HepG2 (cell line): ENCODE results near the gene NLRP12. TPM values are rescaled to one million over a fixed set of nuclear protein-coding genes. Genes with fewer than 3 reads are reported as not detected.
A peak's percentile ranks its signal among the peaks of the same experiment; 100 is the strongest.

Experiments
- ARID2 ChIP-seq: sonication (generic); formaldehyde crosslinking; IDR thresholded peaks from 2 replicates; pipeline ENCODE4 v1.8.1; 2022; ENCODE audit warnings: mild to moderate bottlenecking, missing genetic modification reagents, borderline replicate concordance
- HDAC1 ChIP-seq: sonication (generic); formaldehyde crosslinking; IDR thresholded peaks from 2 replicates; pipeline ENCODE4 v1.5.1; 2020; ENCODE audit warnings: mild to moderate bottlenecking, missing genetic modification reagents
- MAFF ChIP-seq: IDR thresholded peaks from 2 replicates; pipeline ENCODE4 v1.6.1; 2011; ENCODE audit warnings: low read depth, low read length, improper control_type of control experiment
- RFX5 ChIP-seq: IDR thresholded peaks from 2 replicates; pipeline ENCODE4 v1.6.1; 2011; ENCODE audit warnings: low read depth, low read length, improper control_type of control experiment
- SAP130 ChIP-seq: IDR thresholded peaks from 2 replicates; pipeline ENCODE4 v1.6.1; 2016; ENCODE audit warnings: low read depth
- SMAD9 ChIP-seq: sonication (generic); formaldehyde crosslinking; IDR thresholded peaks from 2 replicates; pipeline ENCODE4 v1.5.1; 2020; ENCODE audit warnings: mild to moderate bottlenecking, missing genetic modification reagents
- SP1 ChIP-seq, 2 experiments: fragments of 450-650 bp in 1 of 2; sonication (generic) in 1 of 2; formaldehyde crosslinking in 1 of 2; IDR thresholded peaks; 2 replicates each; pipeline versions ENCODE4 v1.4.0 to v1.6.1; 2016 to 2020; ENCODE audit warnings: missing genetic modification reagents in 1 of 2
- THYN1 ChIP-seq: sonication (generic); formaldehyde crosslinking; IDR thresholded peaks from 2 replicates; pipeline ENCODE4 v1.8.1; 2023; ENCODE audit warnings: low read depth, mild to moderate bottlenecking, moderate library complexity, missing genetic modification reagents, borderline replicate concordance
- ZNF383 ChIP-seq: sonication (generic); formaldehyde crosslinking; IDR thresholded peaks from 2 replicates; pipeline ENCODE4 v1.4.0; 2020; ENCODE audit warnings: missing genetic modification reagents, mild to moderate bottlenecking, borderline replicate concordance
- ZNF768 ChIP-seq: sonication (generic); formaldehyde crosslinking; IDR thresholded peaks from 2 replicates; pipeline ENCODE4 v1.4.0; 2020; ENCODE audit warnings: missing genetic modification reagents
- ZSCAN25 ChIP-seq: sonication (generic); formaldehyde crosslinking; IDR thresholded peaks from 2 replicates; pipeline ENCODE4 v1.8.0; 2022; ENCODE audit warnings: mild to moderate bottlenecking, missing genetic modification reagents
- polyA plus RNA-seq, 8 experiments: library from polyadenylated mRNA; depleted of rRNA in 3 of 8; stranded (reverse) in 7 of 8; unstranded in 1 of 8; fragments of >200 nt; fragmentation: Illumina TruSeq in 4 of 8; extraction: Trizol in 4 of 8; gene quantifications; 2 replicates each; pipeline versions ENCODE4 v1.2.1 to v1.2.3, GENCODE V29; 2011 to 2016; ENCODE audit warnings: low read depth in 4 of 8, missing spikeins in 1 of 8, mixed read lengths in 1 of 8; ENCODE audit not compliant: insufficient read depth in 1 of 8
- total RNA-seq, 5 experiments: library from RNA; depleted of rRNA; stranded (reverse); fragments of >200 nt; fragmentation: Illumina TruSeq; extraction: Trizol; gene quantifications; 2 replicates each; pipeline ENCODE4 v1.2.3, GENCODE V29; 2016; ENCODE audit warnings: low read depth in 1 of 5
- TF ChIP-seq, protein P1 (sequence below), 2 experiments: fragments of 450-650 bp in 1 of 2; sonication (generic) in 1 of 2; formaldehyde crosslinking in 1 of 2; IDR thresholded peaks; 2 replicates each; pipeline versions ENCODE4 v1.6.1 to v1.8.0; 2016 to 2022; ENCODE audit warnings: antibody characterized with exemption in 1 of 2, mild to moderate bottlenecking in 1 of 2, missing genetic modification reagents in 1 of 2
- TF ChIP-seq, protein P2 (sequence below): sonication (generic); formaldehyde crosslinking; IDR thresholded peaks from 2 replicates; pipeline ENCODE4 v1.5.0; 2020; ENCODE audit warnings: missing genetic modification reagents, mild to moderate bottlenecking, borderline replicate concordance
- TF ChIP-seq, protein P3 (sequence below): IDR thresholded peaks from 2 replicates; pipeline ENCODE4 v1.6.1; 2016; ENCODE audit warnings: mild to moderate bottlenecking
- TF ChIP-seq, protein P4 (sequence below): sonication (generic); formaldehyde crosslinking; IDR thresholded peaks from 2 replicates; pipeline ENCODE4 v1.4.0; 2020; ENCODE audit warnings: low read depth, mild to moderate bottlenecking, missing genetic modification reagents

NLRP12 gene
- total and polyA plus RNA-seq, 2 of the 13 experiments (the other 11 are each of a cell fraction or from before 2014, with no cell fraction given) = 0.15 to 0.20 TPM

DNA sequence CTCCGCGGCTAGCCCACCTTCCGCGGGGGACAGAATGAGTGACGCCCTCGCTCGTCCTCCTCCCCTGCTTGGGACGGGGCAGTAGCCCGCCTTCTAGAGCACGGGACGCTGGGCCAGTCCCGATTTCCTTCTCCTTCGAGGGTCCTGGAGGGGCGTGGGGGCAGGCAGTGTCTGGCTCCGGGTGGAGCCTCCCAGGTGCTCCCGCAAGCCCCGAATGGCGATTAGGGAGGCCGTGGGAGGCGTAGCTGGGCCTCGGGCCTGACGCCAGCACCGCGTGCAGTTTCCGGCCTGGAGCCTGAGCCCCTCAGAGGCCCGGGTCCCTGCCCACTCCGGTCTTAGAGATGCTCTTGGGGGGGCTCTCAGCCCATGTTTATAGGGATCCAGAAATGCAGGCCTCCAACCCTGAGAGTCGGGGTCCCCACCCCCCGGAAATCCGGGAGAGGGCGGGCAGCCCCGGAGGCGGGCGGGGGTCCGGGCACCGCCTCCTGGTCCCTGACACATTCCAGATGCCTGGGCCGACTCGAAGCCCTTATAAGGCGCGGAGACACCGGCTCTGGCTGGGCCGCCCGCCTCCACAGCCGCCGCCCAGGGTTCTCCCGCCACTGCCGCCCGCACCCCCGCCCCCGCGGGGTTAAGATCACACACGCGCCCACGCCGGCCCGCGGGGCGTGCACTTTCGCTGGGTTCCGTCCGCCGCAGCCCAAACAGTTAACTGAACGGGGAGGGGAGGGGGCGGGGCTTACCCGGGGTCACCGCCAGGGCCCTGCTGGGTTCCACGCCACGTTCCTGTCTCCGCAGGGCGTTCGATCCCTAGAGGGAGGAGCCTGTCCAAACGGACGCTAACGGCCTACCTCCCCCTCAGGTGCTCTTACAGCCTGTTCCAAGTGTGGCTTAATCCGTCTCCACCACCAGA lies 45.0 kb upstream of the NLRP12 start (continued):
- TF ChIP-seq, protein P1, sequence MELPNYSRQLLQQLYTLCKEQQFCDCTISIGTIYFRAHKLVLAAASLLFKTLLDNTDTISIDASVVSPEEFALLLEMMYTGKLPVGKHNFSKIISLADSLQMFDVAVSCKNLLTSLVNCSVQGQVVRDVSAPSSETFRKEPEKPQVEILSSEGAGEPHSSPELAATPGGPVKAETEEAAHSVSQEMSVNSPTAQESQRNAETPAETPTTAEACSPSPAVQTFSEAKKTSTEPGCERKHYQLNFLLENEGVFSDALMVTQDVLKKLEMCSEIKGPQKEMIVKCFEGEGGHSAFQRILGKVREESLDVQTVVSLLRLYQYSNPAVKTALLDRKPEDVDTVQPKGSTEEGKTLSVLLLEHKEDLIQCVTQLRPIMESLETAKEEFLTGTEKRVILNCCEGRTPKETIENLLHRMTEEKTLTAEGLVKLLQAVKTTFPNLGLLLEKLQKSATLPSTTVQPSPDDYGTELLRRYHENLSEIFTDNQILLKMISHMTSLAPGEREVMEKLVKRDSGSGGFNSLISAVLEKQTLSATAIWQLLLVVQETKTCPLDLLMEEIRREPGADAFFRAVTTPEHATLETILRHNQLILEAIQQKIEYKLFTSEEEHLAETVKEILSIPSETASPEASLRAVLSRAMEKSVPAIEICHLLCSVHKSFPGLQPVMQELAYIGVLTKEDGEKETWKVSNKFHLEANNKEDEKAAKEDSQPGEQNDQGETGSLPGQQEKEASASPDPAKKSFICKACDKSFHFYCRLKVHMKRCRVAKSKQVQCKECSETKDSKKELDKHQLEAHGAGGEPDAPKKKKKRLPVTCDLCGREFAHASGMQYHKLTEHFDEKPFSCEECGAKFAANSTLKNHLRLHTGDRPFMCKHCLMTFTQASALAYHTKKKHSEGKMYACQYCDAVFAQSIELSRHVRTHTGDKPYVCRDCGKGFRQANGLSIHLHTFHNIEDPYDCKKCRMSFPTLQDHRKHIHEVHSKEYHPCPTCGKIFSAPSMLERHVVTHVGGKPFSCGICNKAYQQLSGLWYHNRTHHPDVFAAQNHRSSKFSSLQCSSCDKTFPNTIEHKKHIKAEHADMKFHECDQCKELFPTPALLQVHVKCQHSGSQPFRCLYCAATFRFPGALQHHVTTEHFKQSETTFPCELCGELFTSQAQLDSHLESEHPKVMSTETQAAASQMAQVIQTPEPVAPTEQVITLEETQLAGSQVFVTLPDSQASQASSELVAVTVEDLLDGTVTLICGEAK (IDR thresholded peaks at IDR 0.05) = no peak
- TF ChIP-seq, protein P1 (CRISPR knock-in tag; IDR thresholded peaks at IDR 0.05) = peak; percentile 37; the same call in 1 of the 2 replicates
- TF ChIP-seq ARID2 (CRISPR knock-in tag) (0 out of 2 replicates have a peak, but pooled peaks have one; percentile 75), ZSCAN25 (peak; percentile 89), SMAD9 (CRISPR knock-in tag) (no peak), MAFF (no peak), RFX5 (0 out of 2 replicates have a peak, but pooled peaks have one; percentile 31), HDAC1 (peak; percentile 73), ZNF768 (CRISPR knock-in tag) (0 out of 2 replicates have a peak, but pooled peaks have one; percentile 10), ZNF383 (CRISPR knock-in tag) (no peak), SP1 (IDR thresholded peaks at IDR 0.05) (no peak), SP1 (CRISPR knock-in tag; IDR thresholded peaks at IDR 0.05) (peak; percentile 73), SAP130 (peak; percentile 83), THYN1 (0 out of 2 replicates have a peak, but pooled peaks have one; percentile 43)
- TF ChIP-seq, protein P2, sequence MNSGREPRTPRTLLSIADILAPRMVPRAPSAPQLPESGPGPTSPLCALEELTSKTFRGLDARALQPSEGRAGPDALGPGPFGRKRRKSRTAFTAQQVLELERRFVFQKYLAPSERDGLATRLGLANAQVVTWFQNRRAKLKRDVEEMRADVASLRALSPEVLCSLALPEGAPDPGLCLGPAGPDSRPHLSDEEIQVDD = peak; percentile 57; the same call in 1 of the 2 replicates
- TF ChIP-seq, protein P3, sequence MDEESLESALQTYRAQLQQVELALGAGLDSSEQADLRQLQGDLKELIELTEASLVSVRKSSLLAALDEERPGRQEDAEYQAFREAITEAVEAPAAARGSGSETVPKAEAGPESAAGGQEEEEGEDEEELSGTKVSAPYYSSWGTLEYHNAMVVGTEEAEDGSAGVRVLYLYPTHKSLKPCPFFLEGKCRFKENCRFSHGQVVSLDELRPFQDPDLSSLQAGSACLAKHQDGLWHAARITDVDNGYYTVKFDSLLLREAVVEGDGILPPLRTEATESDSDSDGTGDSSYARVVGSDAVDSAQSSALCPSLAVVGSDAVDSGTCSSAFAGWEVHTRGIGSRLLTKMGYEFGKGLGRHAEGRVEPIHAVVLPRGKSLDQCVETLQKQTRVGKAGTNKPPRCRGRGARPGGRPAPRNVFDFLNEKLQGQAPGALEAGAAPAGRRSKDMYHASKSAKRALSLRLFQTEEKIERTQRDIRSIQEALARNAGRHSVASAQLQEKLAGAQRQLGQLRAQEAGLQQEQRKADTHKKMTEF (CRISPR knock-in tag) = peak; percentile 90; the same call in 1 of the 2 replicates
- TF ChIP-seq, protein P4, sequence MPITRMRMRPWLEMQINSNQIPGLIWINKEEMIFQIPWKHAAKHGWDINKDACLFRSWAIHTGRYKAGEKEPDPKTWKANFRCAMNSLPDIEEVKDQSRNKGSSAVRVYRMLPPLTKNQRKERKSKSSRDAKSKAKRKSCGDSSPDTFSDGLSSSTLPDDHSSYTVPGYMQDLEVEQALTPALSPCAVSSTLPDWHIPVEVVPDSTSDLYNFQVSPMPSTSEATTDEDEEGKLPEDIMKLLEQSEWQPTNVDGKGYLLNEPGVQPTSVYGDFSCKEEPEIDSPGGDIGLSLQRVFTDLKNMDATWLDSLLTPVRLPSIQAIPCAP (CRISPR knock-in tag) = 0 out of 2 replicates have a peak, but pooled peaks have one; percentile 34
